ENCODE data around the gene SLC18A2. TPM values are rescaled to one million over a fixed set of nuclear protein-coding genes. Genes with fewer than 3 reads are reported as not detected.

Gene SLC18A2
- total and polyA plus RNA-seq, 10 of the 15 experiments (the other 5 are each of a cell fraction or from before 2014, with no cell fraction given) = 0.06 to 1.1 (median 0.25) TPM; not detected in 5

GRCh38 chr10:117212176-117212575, 28.7 kb upstream of the SLC18A2 start:
- 0% methylated on average over 1 of the region's 1 CpG for WGBS (ENCODE audit: insufficient coverage, insufficient replicate concordance, low lambda C conversion rate, missing lambda C conversion rate)
- BruUV-seq (replicated peaks) = no TSS peak
- ChIA-PET RAD21 (ENCODE audit: unreplicated experiment) (no interaction called here), POLR2A (no interaction called here), SMC1A (ENCODE audit: uncharacterized antibody, unreplicated experiment) (interaction anchor here (0.6 to 0.8 kb wide), 2 partner anchors 12 to 15 kb away, joined by 3 read pairs; no protein-coding TSS in a partner anchor), CTCF (interaction anchor here (0.6 to 2.6 kb wide), 2 partner anchors 107 to 411 kb away, joined by 3 to 14 read pairs; no protein-coding TSS in a partner anchor)
- Histone ChIP-seq H3K4me3 (no peak overlapping the region), H3K9me3 (replicated peaks; ENCODE audit: control insufficient read depth, insufficient read depth, low read length) (no peaks in the 10 kb centered on the region; the same call in 2 of the 3 replicates), H3K27me3 (replicated peaks in 1 of 2; ENCODE audit: control insufficient read depth in 2 of 2, insufficient read depth in 2 of 2, low read length in 1 of 2) (no peaks in the 10 kb centered on the region), H3K36me3 (ENCODE audit: control insufficient read depth in 2 of 2, insufficient read depth in 2 of 2, low read length in 1 of 2) (no peaks in the 10 kb centered on the region), H3K79me2 (ENCODE audit: control insufficient read depth, insufficient read depth, low read length) (no peaks in the 10 kb centered on the region), H3K4me2 (ENCODE audit: control insufficient read depth, insufficient read depth) (no peak overlapping the region), H2AFZ (ENCODE audit: control insufficient read depth, low read depth, low read length) (no peak overlapping the region), H3K4me1 (ENCODE audit: control insufficient read depth, insufficient read depth, low read length) (peaks cover 2% of the 10 kb centered on the region; the same call in 1 of the 2 replicates), H4K20me1 (ENCODE audit: control insufficient read depth, insufficient read depth) (no peaks in the 10 kb centered on the region), H3K27ac (ENCODE audit: control insufficient read depth, insufficient read depth) (no peak overlapping the region), H3K9ac (ENCODE audit: control insufficient read depth, insufficient read depth, low read length) (no peak overlapping the region)
- no peak for TF ChIP-seq NR2F1 (conservative IDR thresholded peaks at IDR 0.05)
- no peak for TF ChIP-seq SIX5 (IDR thresholded peaks at IDR 0.05; ENCODE audit: low read depth, low read length, severe bottlenecking)
- TF ChIP-seq ZBTB40 (IDR thresholded peaks at IDR 0.05; ENCODE audit: borderline replicate concordance) = no peak
- TF ChIP-seq ZNF687 (IDR thresholded peaks at IDR 0.05) = no peak
- TF ChIP-seq NFXL1 (IDR thresholded peaks at IDR 0.05; ENCODE audit: borderline replicate concordance) = no peak
- TF ChIP-seq HCFC1 (IDR thresholded peaks at IDR 0.05; ENCODE audit: low read length) = no peak
- no peak for TF ChIP-seq ELK1 (IDR thresholded peaks at IDR 0.05; ENCODE audit: low read depth, low read length)
- no peak for TF ChIP-seq HDGF (IDR thresholded peaks at IDR 0.05)
- no peak for TF ChIP-seq NR2C1 (IDR thresholded peaks at IDR 0.05)
- no peak for TF ChIP-seq SREBF2 (IDR thresholded peaks at IDR 0.05; ENCODE audit: low read length)
- TF ChIP-seq MYC (IDR thresholded peaks at IDR 0.05; ENCODE audit: insufficient read depth, insufficient read length, insufficient replicate concordance, low read length, severe bottlenecking) = no peak
- no peak for TF ChIP-seq IRF3 (IDR thresholded peaks at IDR 0.05)
- intact Hi-C loops (cut with micrococcal nuclease; ENCODE audit: unreplicated experiment) (loop anchor here (10.0 kb wide), 1 partner anchor 263 kb away; no protein-coding TSS in a partner anchor), in situ Hi-C loops (cut with MboI) (no loop called here)
- ATAC-seq (no peak), FAIRE-seq (no peak), DNase-seq (ENCODE audit: low read depth, low spot score) (no peak)

All from GM12878 (cell line).